Right renal cortex interstitium (tissue), 3 donors: ENCODE measurements around the gene PAFAH1B2. TPM values are rescaled to one million over a fixed set of nuclear protein-coding genes. Genes with fewer than 3 reads are reported as not detected.
A peak's percentile ranks its signal among the peaks of the same experiment; 100 is the strongest.
"Not testable (repeated sequence)": the region's sequence is repeated elsewhere in the genome, so short reads cannot be mapped to it uniquely, and the experiment has no call there.

Experiments
- DNase-seq, 3 donors: peaks; one replicate each; pipeline ENCODE4 v3.0.0-alpha.2; 2013; ENCODE audit warnings: low read depth in 3 of 3, low spot score in 2 of 3
- polyA plus RNA-seq, 3 donors: library from polyadenylated mRNA; unstranded; fragments of 120-200 nt; gene quantifications; one replicate each; pipeline ENCODE4 v1.2.1, GENCODE V29; 2013; ENCODE audit not compliant: insufficient read length in 3 of 3

The PAFAH1B2 gene
- 10 to 100 TPM; 76.5 to 82.9 (median 81.0) TPM for polyA plus RNA-seq

GRCh38 chr11:117143871-117144476 lies at the start of gene PAFAH1B2:
TSS of gene PAFAH1B2 (plus strand) at chr11:117144287. CDS start at chr11:117152448, 8,161 bp downstream.
- peak; percentile 85 to 90 (median 89) for DNase-seq

GRCh38 chr11:117094776-117095175 lies 49.3 kb upstream of the PAFAH1B2 start:
- DNase-seq, result no peak

- DNase-seq, result no peak
These were observed 48.6 kb upstream of the PAFAH1B2 start for GRCh38 chr11:117095284-117096161.

GRCh38 chr11:117096201-117096991 lies 47.7 kb upstream of the PAFAH1B2 start:
- DNase-seq, result no peak

GRCh38 chr11:117097014-117097388 lies 47.1 kb upstream of the PAFAH1B2 start:
- no peak for DNase-seq

- DNase-seq, result no peak
These were observed 46.5 kb upstream of the PAFAH1B2 start for GRCh38 chr11:117097389-117098268.

GRCh38 chr11:117098269-117099232 lies 45.5 kb upstream of the PAFAH1B2 start, which contains the start of gene SIK3:
TSS of gene SIK3 (minus strand) at chr11:117098428. CDS start at chr11:117098415, 13 bp downstream.
- peak in 2 of 3 donors; percentile 82 to 84 for DNase-seq

- no peak for DNase-seq
These were observed 44.4 kb upstream of the PAFAH1B2 start for GRCh38 chr11:117099696-117100095.

GRCh38 chr11:117100556-117100955 lies 43.5 kb upstream of the PAFAH1B2 start:
- no peak for DNase-seq

- no peak for DNase-seq
These were observed 36.1 kb upstream of the PAFAH1B2 start for GRCh38 chr11:117107701-117108590.

GRCh38 chr11:117110294-117110950 lies 33.7 kb upstream of the PAFAH1B2 start:
- no peak for DNase-seq

- not testable (repeated sequence) for DNase-seq
These were observed 31.6 kb upstream of the PAFAH1B2 start for GRCh38 chr11:117112497-117112896.

GRCh38 chr11:117112939-117113338 lies 31.1 kb upstream of the PAFAH1B2 start:
- DNase-seq, result not testable (repeated sequence)

GRCh38 chr11:117117681-117118080 lies 26.4 kb upstream of the PAFAH1B2 start:
- no peak for DNase-seq

- DNase-seq, result no peak
These were observed 22.9 kb upstream of the PAFAH1B2 start for GRCh38 chr11:117121176-117121575.

GRCh38 chr11:117122556-117122955 lies 21.5 kb upstream of the PAFAH1B2 start:
- DNase-seq, result no peak

- DNase-seq, result no peak
These were observed 17.7 kb upstream of the PAFAH1B2 start for GRCh38 chr11:117126223-117126965.
